ENCODE results near the gene FRMD5.

DNA sequence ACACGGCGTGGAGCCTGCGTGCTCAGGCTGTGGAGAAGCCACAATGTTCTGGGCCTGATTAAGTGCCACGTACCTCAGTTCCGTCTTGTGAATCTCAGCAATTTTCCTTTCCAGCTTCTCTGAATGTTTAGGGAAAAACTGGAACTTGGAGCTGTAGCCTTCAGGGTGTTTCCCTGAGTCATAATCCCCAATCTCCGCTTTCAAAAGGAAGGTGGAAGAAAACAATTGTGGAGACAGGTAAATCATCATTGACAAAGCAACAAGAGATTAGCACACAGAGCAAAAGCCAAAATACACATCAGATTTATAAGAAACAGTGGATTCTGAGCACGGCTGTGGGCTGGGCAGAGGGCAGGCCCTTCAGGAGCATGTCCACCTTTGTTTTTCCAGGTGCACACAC lies 289.3 kb downstream of the FRMD5 start:
- TF ChIP-seq, protein P1, sequence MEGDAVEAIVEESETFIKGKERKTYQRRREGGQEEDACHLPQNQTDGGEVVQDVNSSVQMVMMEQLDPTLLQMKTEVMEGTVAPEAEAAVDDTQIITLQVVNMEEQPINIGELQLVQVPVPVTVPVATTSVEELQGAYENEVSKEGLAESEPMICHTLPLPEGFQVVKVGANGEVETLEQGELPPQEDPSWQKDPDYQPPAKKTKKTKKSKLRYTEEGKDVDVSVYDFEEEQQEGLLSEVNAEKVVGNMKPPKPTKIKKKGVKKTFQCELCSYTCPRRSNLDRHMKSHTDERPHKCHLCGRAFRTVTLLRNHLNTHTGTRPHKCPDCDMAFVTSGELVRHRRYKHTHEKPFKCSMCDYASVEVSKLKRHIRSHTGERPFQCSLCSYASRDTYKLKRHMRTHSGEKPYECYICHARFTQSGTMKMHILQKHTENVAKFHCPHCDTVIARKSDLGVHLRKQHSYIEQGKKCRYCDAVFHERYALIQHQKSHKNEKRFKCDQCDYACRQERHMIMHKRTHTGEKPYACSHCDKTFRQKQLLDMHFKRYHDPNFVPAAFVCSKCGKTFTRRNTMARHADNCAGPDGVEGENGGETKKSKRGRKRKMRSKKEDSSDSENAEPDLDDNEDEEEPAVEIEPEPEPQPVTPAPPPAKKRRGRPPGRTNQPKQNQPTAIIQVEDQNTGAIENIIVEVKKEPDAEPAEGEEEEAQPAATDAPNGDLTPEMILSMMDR (conservative IDR thresholded peaks at IDR 0.05; ENCODE audit: low read depth in 2 of 2), result no peak
- TF ChIP-seq CREB1 (CRISPR knock-in tag; IDR thresholded peaks at IDR 0.05; ENCODE audit: low read depth) (no peak), EZH2 (IDR thresholded peaks at IDR 0.05; ENCODE audit: low read depth, unreplicated experiment) (no peak), ZNF114 (CRISPR knock-in tag; IDR thresholded peaks at IDR 0.05) (no peak), POLR2AphosphoS5 (IDR thresholded peaks at IDR 0.05; ENCODE audit: low read depth) (no peak)

All from GM23338 (cell line).